HG02642 (cell line): ENCODE measurements around the gene TRIM59.

Source experiments
- ATAC-seq: cut with Tn5 transposase; IDR thresholded peaks from one replicate; pipeline ENCODE4 v1.9.1; 2021; ENCODE audit warnings: mild to moderate bottlenecking; ENCODE audit not compliant: unreplicated experiment, poor library complexity

The TRIM59 gene

GRCh38 chr3:160449636-160450598 is at the start of gene TRIM59:
TRIM59 (minus strand) TSS chr3:160449786; CDS start chr3:160439183, 10,603 bp downstream.
- ATAC-seq, result peak; percentile 94

GRCh38 chr3:160498202-160498601 is 48.6 kb upstream of the TRIM59 start:
- no peak for ATAC-seq

GRCh38 chr3:160490166-160490565 is 40.6 kb upstream of the TRIM59 start:
- ATAC-seq, result no peak

- ATAC-seq, result no peak
Measured at GRCh38 chr3:160486459-160486869, 36.9 kb upstream of the TRIM59 start.

GRCh38 chr3:160482796-160483195 is 33.2 kb upstream of the TRIM59 start:
- no peak for ATAC-seq

- no peak for ATAC-seq
Measured at GRCh38 chr3:160481856-160482255, 32.3 kb upstream of the TRIM59 start.

- no peak for ATAC-seq
Measured at GRCh38 chr3:160480931-160481330, 31.3 kb upstream of the TRIM59 start.

GRCh38 chr3:160479376-160479775 is 29.8 kb upstream of the TRIM59 start:
- ATAC-seq, result no peak

- ATAC-seq, result no peak
Measured at GRCh38 chr3:160478338-160478737, 28.8 kb upstream of the TRIM59 start.

- ATAC-seq, result no peak
Measured at GRCh38 chr3:160477750-160478149, 28.2 kb upstream of the TRIM59 start.

GRCh38 chr3:160475884-160476283 is 26.3 kb upstream of the TRIM59 start:
- ATAC-seq, result no peak

GRCh38 chr3:160475153-160475552 is 25.6 kb upstream of the TRIM59 start:
- ATAC-seq, result no peak

- ATAC-seq, result no peak
Measured at GRCh38 chr3:160474416-160474838, 24.8 kb upstream of the TRIM59 start.

GRCh38 chr3:160473978-160474377 is 24.4 kb upstream of the TRIM59 start:
- no peak for ATAC-seq

GRCh38 chr3:160473221-160473620 is 23.6 kb upstream of the TRIM59 start:
- ATAC-seq, result no peak

GRCh38 chr3:160472344-160472743 is 22.8 kb upstream of the TRIM59 start:
- ATAC-seq, result no peak

- ATAC-seq, result no peak
Measured at GRCh38 chr3:160471892-160472291, 22.3 kb upstream of the TRIM59 start.

GRCh38 chr3:160470181-160470580 is 20.6 kb upstream of the TRIM59 start:
- no peak for ATAC-seq

GRCh38 chr3:160464971-160465370 is 15.4 kb upstream of the TRIM59 start:
- no peak for ATAC-seq

- no peak for ATAC-seq
Measured at GRCh38 chr3:160464321-160464720, 14.7 kb upstream of the TRIM59 start.

GRCh38 chr3:160460033-160460432 is 10.4 kb upstream of the TRIM59 start:
- ATAC-seq, result no peak

GRCh38 chr3:160459450-160459970 is 9.9 kb upstream of the TRIM59 start:
- no peak for ATAC-seq
